Measurements from ENCODE around the gene FUT8. TPM values are rescaled to one million over a fixed set of nuclear protein-coding genes. Genes with fewer than 3 reads are reported as not detected.

FUT8 gene
- total RNA-seq, 1 donor from 2014 or later: 12.9 TPM

DNA sequence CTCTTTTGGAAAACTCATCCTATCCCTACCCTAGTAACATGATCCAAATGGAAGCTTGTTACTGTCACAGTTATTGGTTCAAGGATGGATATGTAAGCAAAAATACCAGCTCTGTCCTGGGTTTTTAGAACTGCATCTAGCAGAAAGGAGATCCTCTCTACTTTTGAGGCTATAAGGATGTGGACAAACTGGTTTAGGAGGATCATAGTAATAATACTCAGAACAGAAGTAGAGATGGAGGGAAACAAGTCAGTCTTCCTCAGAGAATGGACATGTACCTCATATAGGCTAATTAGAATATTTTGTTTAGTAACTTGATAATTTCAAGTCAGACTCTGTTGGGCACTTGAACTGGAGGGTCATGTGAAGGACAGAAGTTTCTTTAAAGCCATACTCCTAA is 26.6 kb downstream of the FUT8 start:
- H3K9me3 ChIP-seq: no peaks in the 10 kb centered on the region
- no peaks in the 10 kb centered on the region for H3K27me3 ChIP-seq
- intact Hi-C loops (cut with DNase I): no loop called here
- DNase-seq (ENCODE audit: low spot score in 2 of 2): no peak
- H3K4me3 ChIP-seq: no peak overlapping the region
- no peak overlapping the region for H3K27ac ChIP-seq
- H3K4me1 ChIP-seq: no peaks in the 10 kb centered on the region
- no peaks in the 10 kb centered on the region for H3K36me3 ChIP-seq
- TF ChIP-seq, protein P1, sequence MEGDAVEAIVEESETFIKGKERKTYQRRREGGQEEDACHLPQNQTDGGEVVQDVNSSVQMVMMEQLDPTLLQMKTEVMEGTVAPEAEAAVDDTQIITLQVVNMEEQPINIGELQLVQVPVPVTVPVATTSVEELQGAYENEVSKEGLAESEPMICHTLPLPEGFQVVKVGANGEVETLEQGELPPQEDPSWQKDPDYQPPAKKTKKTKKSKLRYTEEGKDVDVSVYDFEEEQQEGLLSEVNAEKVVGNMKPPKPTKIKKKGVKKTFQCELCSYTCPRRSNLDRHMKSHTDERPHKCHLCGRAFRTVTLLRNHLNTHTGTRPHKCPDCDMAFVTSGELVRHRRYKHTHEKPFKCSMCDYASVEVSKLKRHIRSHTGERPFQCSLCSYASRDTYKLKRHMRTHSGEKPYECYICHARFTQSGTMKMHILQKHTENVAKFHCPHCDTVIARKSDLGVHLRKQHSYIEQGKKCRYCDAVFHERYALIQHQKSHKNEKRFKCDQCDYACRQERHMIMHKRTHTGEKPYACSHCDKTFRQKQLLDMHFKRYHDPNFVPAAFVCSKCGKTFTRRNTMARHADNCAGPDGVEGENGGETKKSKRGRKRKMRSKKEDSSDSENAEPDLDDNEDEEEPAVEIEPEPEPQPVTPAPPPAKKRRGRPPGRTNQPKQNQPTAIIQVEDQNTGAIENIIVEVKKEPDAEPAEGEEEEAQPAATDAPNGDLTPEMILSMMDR (IDR thresholded peaks at IDR 0.05): no peak

DNA sequence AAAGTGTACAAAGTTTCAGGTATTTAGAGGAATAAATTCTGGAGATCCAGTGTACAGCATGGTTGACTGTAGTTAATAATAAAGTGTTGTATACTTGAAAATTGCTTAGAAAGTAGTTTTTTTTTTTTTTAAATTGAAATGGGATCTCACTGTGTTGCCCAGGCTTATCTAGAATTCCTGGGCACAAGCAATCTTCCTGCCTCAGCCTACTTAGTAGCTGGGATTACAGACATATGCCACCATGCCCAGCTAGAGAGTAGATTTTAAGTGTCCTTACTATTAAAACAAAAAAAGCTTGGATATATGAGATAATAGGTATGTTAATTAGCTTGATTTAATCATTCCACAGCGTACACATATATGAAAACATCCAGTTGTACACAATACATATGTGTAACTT is 27.7 kb downstream of the FUT8 start:
- DNase-seq (ENCODE audit: low spot score in 2 of 2): no peak
- TF ChIP-seq, protein P1 (IDR thresholded peaks at IDR 0.05): no peak
- Histone ChIP-seq H3K27me3 (no peaks in the 10 kb centered on the region), H3K4me1 (no peaks in the 10 kb centered on the region), H3K9me3 (no peaks in the 10 kb centered on the region), H3K4me3 (no peak overlapping the region), H3K27ac (no peak overlapping the region), H3K36me3 (no peaks in the 10 kb centered on the region)
- intact Hi-C loops (cut with DNase I): no loop called here

GRCh38 chr14:65444230-65444629 is 31.7 kb downstream of the FUT8 start:
- H3K27me3 ChIP-seq: no peaks in the 10 kb centered on the region
- TF ChIP-seq, protein P1 (IDR thresholded peaks at IDR 0.05): no peak
- no peak for DNase-seq (ENCODE audit: low spot score in 2 of 2)

DNA sequence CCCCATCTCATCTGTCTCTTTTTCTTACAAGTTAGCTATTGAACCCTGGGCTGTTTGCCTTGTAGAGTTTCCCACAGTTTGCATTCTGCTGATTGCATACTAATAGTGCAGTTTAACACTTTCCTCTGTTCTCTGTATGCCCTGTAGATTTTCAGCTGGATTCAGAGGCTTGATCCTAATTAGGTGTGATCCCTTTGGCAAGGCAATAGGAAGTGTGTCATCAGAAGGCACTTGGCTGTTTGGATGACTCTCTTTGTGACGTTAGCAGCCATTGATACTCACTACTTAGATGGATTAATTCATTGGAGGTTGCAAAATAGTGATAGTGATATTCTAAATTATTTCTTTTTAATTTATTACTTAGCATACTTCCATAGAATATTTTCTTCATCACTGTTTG is 33.6 kb downstream of the FUT8 start:
- Histone ChIP-seq H3K4me1 (no peaks in the 10 kb centered on the region), H3K9me3 (no peaks in the 10 kb centered on the region), H3K27me3 (no peaks in the 10 kb centered on the region), H3K36me3 (peaks cover 0 to 4% of the 10 kb centered on the region in 2 donors), H3K4me3 (no peak overlapping the region), H3K27ac (no peak overlapping the region)
- TF ChIP-seq, protein P1 (IDR thresholded peaks at IDR 0.05): no peak
- no peak for DNase-seq (ENCODE audit: low spot score in 2 of 2)
- intact Hi-C loops (cut with DNase I): no loop called here

More at GRCh38 chr14:65444230-65444629, 31.7 kb downstream of the FUT8 start:
- H3K4me1 ChIP-seq: no peaks in the 10 kb centered on the region
- no peak overlapping the region for H3K27ac ChIP-seq
- H3K36me3 ChIP-seq: no peaks in the 10 kb centered on the region
- H3K4me3 ChIP-seq: no peak overlapping the region
- intact Hi-C loops (cut with DNase I): no loop called here
- no peaks in the 10 kb centered on the region for H3K9me3 ChIP-seq

DNA sequence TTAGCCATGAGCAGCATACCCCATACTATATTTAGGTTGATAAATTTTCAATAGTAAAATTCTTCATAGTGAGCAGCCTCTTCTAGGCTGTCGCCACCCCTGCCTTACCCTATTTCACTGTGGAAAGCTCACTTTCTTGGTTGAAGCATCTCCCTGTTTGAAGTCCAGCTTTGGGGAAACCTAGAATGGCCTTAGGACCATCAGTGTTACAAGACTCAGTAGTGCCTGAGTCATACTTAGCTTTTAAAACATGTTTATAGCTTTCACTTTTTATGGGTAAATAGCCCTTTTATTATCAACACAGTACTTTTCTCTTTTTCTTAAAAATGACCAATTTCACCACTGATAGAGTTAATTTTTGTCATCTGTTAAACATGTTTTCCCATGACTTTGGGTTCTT is 37.1 kb downstream of the FUT8 start:
- Histone ChIP-seq H3K4me1 (no peaks in the 10 kb centered on the region), H3K27me3 (no peaks in the 10 kb centered on the region), H3K4me3 (no peak overlapping the region), H3K36me3 (peaks cover 0 to 4% of the 10 kb centered on the region in 2 donors), H3K27ac (no peak overlapping the region), H3K9me3 (no peaks in the 10 kb centered on the region)
- no peak for DNase-seq (ENCODE audit: low spot score in 2 of 2)
- intact Hi-C loops (cut with DNase I): no loop called here
- TF ChIP-seq, protein P1 (IDR thresholded peaks at IDR 0.05): no peak
